HEK293 (cell line): ENCODE data around the gene C1orf21.

Experiments used
- CTCF ChIA-PET: fragments of 350-600 bp; formaldehyde crosslinking; extraction: SDS; loops from one replicate; lab custom pipeline; 2021; ENCODE audit warnings: antibody characterized with exemption; lab: Yijun Ruan, JAX
- POLR2A ChIA-PET: fragments of 300-600 bp; formaldehyde crosslinking; extraction: SDS; loops from one replicate; lab custom pipeline; 2020; ENCODE audit warnings: antibody characterized with exemption, inconsistent platforms; lab: Yijun Ruan, JAX
- H3K27ac ChIP-seq: fragments of 200-500 bp; sonication (Bioruptor generic); 2 replicates; pipeline ENCODE4 v1.5.1; 2014; ENCODE audit warnings: low read depth, low read length, control low read depth, inconsistent platforms; ENCODE audit errors: extremely low read depth
- H3K36me3 ChIP-seq, 2 experiments: fragments of 200-500 bp in 1 of 2; sonication (Bioruptor generic) in 1 of 2; 1 replicate in 1 of 2; 2 replicates in 1 of 2; pipeline ENCODE4 v1.5.1; 2014 to 2017; ENCODE audit warnings: inconsistent platforms in 2 of 2, low read length in 2 of 2; ENCODE audit not compliant: control insufficient read depth in 2 of 2, insufficient read depth in 1 of 2
- H3K4me1 ChIP-seq: fragments of 200-500 bp; sonication (Bioruptor generic); 2 replicates; pipeline ENCODE4 v1.5.1; 2014; ENCODE audit warnings: mild to moderate bottlenecking, low read length, inconsistent platforms; ENCODE audit not compliant: control insufficient read depth, insufficient read depth
- H3K4me3 ChIP-seq: 2 replicates; pipeline ENCODE4 v1.5.1; 2011; ENCODE audit warnings: low read depth, mild to moderate bottlenecking, control low read depth, low read length, moderate library complexity
- H3K9me3 ChIP-seq: fragments of 200-500 bp; sonication (Bioruptor generic); 2 replicates; pipeline ENCODE4 v1.5.1; 2014; ENCODE audit warnings: low read depth, low read length, inconsistent platforms; ENCODE audit not compliant: control insufficient read depth, insufficient read depth
- KLF1 ChIP-seq: fragments of 450-650 bp; formaldehyde crosslinking; IDR thresholded peaks from 2 replicates; pipeline ENCODE4 v1.5.1; 2016; ENCODE audit warnings: missing biosample characterization, missing genetic modification characterization
- KLF8 ChIP-seq: fragments of 450-650 bp; formaldehyde crosslinking; IDR thresholded peaks from 2 replicates; pipeline ENCODE4 v1.5.1; 2016; ENCODE audit warnings: missing biosample characterization, missing genetic modification characterization
- KLF9 ChIP-seq: fragments of 450-650 bp; formaldehyde crosslinking; IDR thresholded peaks from 2 replicates; pipeline ENCODE4 v1.5.1; 2016; ENCODE audit warnings: missing biosample characterization, missing genetic modification characterization, low read depth
- TRIM28 ChIP-seq: IDR thresholded peaks from 2 replicates; pipeline ENCODE4 v1.6.1; 2011; ENCODE audit warnings: low read length, control low read depth, borderline replicate concordance
- YY1 ChIP-seq: fragments of 450-650 bp; formaldehyde crosslinking; IDR thresholded peaks from 2 replicates; pipeline ENCODE4 v1.5.1; 2018; ENCODE audit warnings: missing biosample characterization, missing genetic modification characterization
- ZEB2 ChIP-seq: fragments of 450-650 bp; formaldehyde crosslinking; IDR thresholded peaks from 2 replicates; pipeline ENCODE4 v1.5.1; 2016; ENCODE audit warnings: missing biosample characterization, missing genetic modification characterization
- ZNF132 ChIP-seq: fragments of 450-650 bp; formaldehyde crosslinking; IDR thresholded peaks from 2 replicates; pipeline ENCODE4 v1.5.1; 2017; ENCODE audit warnings: missing biosample characterization, missing genetic modification characterization, borderline replicate concordance
- ZNF274 ChIP-seq, 2 experiments: fragments of 200-500 bp in 1 of 2; fragments of 450-650 bp in 1 of 2; sonication (Bioruptor generic) in 1 of 2; formaldehyde crosslinking in 1 of 2; IDR thresholded peaks; 2 replicates each; pipeline versions ENCODE4 v1.5.1 to v1.6.1; 2014 to 2016; ENCODE audit warnings: borderline replicate concordance in 1 of 2, inconsistent platforms in 1 of 2, low read length in 1 of 2, missing biosample characterization in 1 of 2, missing genetic modification characterization in 1 of 2
- ZNF549 ChIP-seq: fragments of 450-650 bp; IDR thresholded peaks from 2 replicates; pipeline ENCODE4 v1.5.1; 2018; ENCODE audit warnings: missing biosample characterization, missing genetic modification characterization, mild to moderate bottlenecking, inconsistent platforms, moderate library complexity
- ZNF707 ChIP-seq: fragments of 450-650 bp; formaldehyde crosslinking; IDR thresholded peaks from 2 replicates; pipeline ENCODE4 v1.5.1; 2016; ENCODE audit warnings: missing biosample characterization, missing genetic modification characterization
- ZNF830 ChIP-seq: fragments of 450-650 bp; IDR thresholded peaks from 2 replicates; pipeline ENCODE4 v1.5.0; 2018; ENCODE audit warnings: missing biosample characterization, missing genetic modification characterization, low read depth, mild to moderate bottlenecking, moderate library complexity
- TF ChIP-seq, protein P1 (sequence below): fragments of 450-650 bp; formaldehyde crosslinking; IDR thresholded peaks from 2 replicates; pipeline ENCODE4 v1.5.1; 2016; ENCODE audit warnings: missing biosample characterization, missing genetic modification characterization
- TF ChIP-seq, protein P2 (sequence below): fragments of 450-650 bp; formaldehyde crosslinking; IDR thresholded peaks from 2 replicates; pipeline ENCODE4 v1.5.1; 2016; ENCODE audit warnings: missing biosample characterization, missing genetic modification characterization
- TF ChIP-seq, protein P3 (sequence below): fragments of 450-650 bp; formaldehyde crosslinking; IDR thresholded peaks from 2 replicates; pipeline ENCODE4 v1.5.1; 2016; ENCODE audit warnings: missing biosample characterization, missing genetic modification characterization
- TF ChIP-seq, protein P4 (sequence below): fragments of 450-650 bp; formaldehyde crosslinking; IDR thresholded peaks from 2 replicates; pipeline ENCODE4 v1.5.1; 2017; ENCODE audit warnings: missing biosample characterization, mild to moderate bottlenecking, missing genetic modification characterization, moderate library complexity

The C1orf21 gene

DNA sequence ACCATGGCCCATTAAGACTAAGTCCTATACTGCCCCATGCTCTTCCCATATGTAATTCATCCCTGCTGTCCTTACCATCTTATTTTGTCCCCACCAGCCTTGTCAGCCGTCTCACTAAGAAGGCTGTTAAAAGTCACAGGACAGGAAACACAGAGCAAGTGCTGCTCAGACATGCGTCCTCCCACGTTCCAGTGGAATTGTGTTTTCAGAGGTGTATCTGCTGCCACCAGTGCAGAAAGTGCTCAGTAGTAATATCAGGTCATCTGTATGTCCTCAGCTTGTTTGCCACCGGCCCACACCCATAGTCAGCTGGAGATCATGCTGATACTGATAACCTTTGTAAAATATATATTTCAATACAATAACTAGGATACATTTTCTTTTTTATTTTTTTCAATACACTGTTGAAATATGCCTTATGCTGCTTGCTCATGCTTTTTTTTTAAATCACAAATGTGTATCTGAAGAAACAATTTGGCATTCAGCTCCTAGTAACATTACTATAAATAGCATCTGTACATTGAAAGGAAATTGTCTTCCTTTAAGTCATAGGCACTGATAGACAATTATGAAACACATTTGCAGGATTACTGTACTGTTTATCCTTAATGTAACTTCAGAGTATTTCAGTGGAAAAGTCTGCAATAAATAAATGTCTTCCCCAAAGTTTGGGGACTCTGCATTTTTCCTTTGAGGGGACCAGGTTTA is 211.0 kb downstream of the C1orf21 start:
- TF ChIP-seq KLF8 (tag by site-specific recombination) = no peak
- Histone ChIP-seq H3K4me3 (no peak overlapping the region), H3K4me1 (peaks cover 3% of the 10 kb centered on the region; the same call in 1 of the 2 replicates), H3K27ac (no peak overlapping the region), H3K9me3 (no peaks in the 10 kb centered on the region), H3K36me3 (no peaks in the 10 kb centered on the region)
- POLR2A ChIA-PET = no interaction called here
- CTCF ChIA-PET = interaction anchor here (0.7 to 1.0 kb wide), 3 partner anchors 66 to 217 kb away, joined by 3 to 4 read pairs (median 3); no protein-coding TSS in a partner anchor

DNA sequence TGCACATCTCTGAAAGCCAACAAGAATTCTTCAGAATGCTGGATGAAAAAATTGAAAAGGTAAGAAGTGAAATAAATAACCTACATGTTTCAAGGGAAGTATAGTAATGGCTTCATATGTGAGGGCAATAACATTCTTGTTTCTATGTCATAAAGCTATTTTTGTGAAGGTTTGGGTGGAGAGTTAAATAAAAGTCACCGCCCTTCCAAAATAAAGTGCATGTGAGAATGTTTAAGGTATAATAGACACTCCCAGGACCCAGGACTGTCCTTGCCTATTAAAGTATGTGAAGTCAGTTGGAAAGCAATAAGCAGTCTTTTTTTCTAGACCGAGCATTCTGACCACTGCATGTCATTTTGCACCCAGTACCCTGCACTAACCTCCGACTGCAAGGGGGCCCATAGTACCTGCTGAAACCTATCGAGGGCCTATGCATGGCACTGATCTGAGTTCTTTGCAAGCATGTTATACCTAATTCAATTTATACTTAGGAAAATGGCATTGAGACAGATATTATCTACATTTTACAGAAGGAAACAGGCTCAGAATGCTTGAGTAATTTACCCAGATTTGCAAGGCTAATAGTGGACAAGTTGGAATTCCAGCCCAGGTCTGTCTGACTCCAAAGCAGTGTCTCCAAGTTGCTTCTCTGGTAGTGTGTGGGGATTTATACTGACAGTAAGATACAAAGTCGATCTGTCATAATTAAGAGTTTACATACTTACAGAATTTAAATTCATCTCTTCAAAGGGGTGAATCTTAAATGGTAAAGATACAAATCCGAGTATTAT is 211.8 kb downstream of the C1orf21 start:
- CTCF ChIA-PET = interaction anchor here (0.7 to 1.0 kb wide), 3 partner anchors 65 to 218 kb away, joined by 3 to 4 read pairs (median 3); no protein-coding TSS in a partner anchor
- no peak for TF ChIP-seq ZNF132 (tag by site-specific recombination)
- no peak for TF ChIP-seq ZNF830 (tag by site-specific recombination)
- no peak for TF ChIP-seq ZNF274 (IDR thresholded peaks at IDR 0.05; ENCODE audit: low read length)
- TF ChIP-seq ZNF274 (tag by site-specific recombination; IDR thresholded peaks at IDR 0.05; ENCODE audit: borderline replicate concordance) = no peak
- TF ChIP-seq KLF1 (tag by site-specific recombination) = no peak
- no peak for TF ChIP-seq KLF9 (tag by site-specific recombination)
- POLR2A ChIA-PET = no interaction called here
- H3K4me1 ChIP-seq = peaks cover 3% of the 10 kb centered on the region; the same call in 1 of the 2 replicates
- no peak overlapping the region for H3K4me3 ChIP-seq
- H3K36me3 ChIP-seq = no peaks in the 10 kb centered on the region
- no peak overlapping the region for H3K27ac ChIP-seq
- no peaks in the 10 kb centered on the region for H3K9me3 ChIP-seq

GRCh38 chr1:184604152-184604900 is 217.5 kb downstream of the C1orf21 start:
- TF ChIP-seq ZEB2 (tag by site-specific recombination) (no peak), ZNF707 (no peak)
- no peak overlapping the region for H3K27ac ChIP-seq
- H3K9me3 ChIP-seq = no peaks in the 10 kb centered on the region
- H3K36me3 ChIP-seq = no peaks in the 10 kb centered on the region
- ChIA-PET CTCF (interaction anchor here (0.7 kb wide), 1 partner anchor 11 kb away, joined by 3 read pairs; no protein-coding TSS in a partner anchor), POLR2A (no interaction called here)
- H3K4me3 ChIP-seq = no peak overlapping the region
- no peaks in the 10 kb centered on the region for H3K4me1 ChIP-seq

- CTCF ChIA-PET = no interaction called here
- POLR2A ChIA-PET = no interaction called here
- Histone ChIP-seq H3K9me3 (no peaks in the 10 kb centered on the region), H3K36me3 (no peaks in the 10 kb centered on the region), H3K4me3 (no peak overlapping the region), H3K4me1 (0 out of 2 replicates have a peak, but pooled peaks cover under 1% of the 10 kb centered on the region), H3K27ac (no peak overlapping the region)
- TF ChIP-seq, protein P1, sequence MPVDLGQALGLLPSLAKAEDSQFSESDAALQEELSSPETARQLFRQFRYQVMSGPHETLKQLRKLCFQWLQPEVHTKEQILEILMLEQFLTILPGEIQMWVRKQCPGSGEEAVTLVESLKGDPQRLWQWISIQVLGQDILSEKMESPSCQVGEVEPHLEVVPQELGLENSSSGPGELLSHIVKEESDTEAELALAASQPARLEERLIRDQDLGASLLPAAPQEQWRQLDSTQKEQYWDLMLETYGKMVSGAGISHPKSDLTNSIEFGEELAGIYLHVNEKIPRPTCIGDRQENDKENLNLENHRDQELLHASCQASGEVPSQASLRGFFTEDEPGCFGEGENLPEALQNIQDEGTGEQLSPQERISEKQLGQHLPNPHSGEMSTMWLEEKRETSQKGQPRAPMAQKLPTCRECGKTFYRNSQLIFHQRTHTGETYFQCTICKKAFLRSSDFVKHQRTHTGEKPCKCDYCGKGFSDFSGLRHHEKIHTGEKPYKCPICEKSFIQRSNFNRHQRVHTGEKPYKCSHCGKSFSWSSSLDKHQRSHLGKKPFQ (tag by site-specific recombination) = no peak
- TF ChIP-seq YY1 (tag by site-specific recombination) = no peak
- TF ChIP-seq, protein P2, sequence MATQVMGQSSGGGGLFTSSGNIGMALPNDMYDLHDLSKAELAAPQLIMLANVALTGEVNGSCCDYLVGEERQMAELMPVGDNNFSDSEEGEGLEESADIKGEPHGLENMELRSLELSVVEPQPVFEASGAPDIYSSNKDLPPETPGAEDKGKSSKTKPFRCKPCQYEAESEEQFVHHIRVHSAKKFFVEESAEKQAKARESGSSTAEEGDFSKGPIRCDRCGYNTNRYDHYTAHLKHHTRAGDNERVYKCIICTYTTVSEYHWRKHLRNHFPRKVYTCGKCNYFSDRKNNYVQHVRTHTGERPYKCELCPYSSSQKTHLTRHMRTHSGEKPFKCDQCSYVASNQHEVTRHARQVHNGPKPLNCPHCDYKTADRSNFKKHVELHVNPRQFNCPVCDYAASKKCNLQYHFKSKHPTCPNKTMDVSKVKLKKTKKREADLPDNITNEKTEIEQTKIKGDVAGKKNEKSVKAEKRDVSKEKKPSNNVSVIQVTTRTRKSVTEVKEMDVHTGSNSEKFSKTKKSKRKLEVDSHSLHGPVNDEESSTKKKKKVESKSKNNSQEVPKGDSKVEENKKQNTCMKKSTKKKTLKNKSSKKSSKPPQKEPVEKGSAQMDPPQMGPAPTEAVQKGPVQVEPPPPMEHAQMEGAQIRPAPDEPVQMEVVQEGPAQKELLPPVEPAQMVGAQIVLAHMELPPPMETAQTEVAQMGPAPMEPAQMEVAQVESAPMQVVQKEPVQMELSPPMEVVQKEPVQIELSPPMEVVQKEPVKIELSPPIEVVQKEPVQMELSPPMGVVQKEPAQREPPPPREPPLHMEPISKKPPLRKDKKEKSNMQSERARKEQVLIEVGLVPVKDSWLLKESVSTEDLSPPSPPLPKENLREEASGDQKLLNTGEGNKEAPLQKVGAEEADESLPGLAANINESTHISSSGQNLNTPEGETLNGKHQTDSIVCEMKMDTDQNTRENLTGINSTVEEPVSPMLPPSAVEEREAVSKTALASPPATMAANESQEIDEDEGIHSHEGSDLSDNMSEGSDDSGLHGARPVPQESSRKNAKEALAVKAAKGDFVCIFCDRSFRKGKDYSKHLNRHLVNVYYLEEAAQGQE (tag by site-specific recombination) = no peak
- no peak for TF ChIP-seq TRIM28
- no peak for TF ChIP-seq ZNF549 (tag by site-specific recombination)
- TF ChIP-seq, protein P3, sequence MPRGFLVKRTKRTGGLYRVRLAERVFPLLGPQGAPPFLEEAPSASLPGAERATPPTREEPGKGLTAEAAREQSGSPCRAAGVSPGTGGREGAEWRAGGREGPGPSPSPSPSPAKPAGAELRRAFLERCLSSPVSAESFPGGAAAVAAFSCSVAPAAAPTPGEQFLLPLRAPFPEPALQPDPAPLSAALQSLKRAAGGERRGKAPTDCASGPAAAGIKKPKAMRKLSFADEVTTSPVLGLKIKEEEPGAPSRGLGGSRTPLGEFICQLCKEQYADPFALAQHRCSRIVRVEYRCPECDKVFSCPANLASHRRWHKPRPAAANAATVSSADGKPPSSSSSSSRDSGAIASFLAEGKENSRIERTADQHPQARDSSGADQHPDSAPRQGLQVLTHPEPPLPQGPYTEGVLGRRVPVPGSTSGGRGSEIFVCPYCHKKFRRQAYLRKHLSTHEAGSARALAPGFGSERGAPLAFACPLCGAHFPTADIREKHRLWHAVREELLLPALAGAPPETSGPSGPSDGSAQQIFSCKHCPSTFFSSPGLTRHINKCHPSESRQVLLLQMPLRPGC (tag by site-specific recombination) = no peak
- TF ChIP-seq, protein P4, sequence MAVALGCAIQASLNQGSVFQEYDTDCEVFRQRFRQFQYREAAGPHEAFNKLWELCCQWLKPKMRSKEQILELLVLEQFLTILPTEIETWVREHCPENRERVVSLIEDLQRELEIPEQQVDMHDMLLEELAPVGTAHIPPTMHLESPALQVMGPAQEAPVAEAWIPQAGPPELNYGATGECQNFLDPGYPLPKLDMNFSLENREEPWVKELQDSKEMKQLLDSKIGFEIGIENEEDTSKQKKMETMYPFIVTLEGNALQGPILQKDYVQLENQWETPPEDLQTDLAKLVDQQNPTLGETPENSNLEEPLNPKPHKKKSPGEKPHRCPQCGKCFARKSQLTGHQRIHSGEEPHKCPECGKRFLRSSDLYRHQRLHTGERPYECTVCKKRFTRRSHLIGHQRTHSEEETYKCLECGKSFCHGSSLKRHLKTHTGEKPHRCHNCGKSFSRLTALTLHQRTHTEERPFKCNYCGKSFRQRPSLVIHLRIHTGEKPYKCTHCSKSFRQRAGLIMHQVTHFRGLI (tag by site-specific recombination) = no peak
Measured at GRCh38 chr1:184605941-184606340, 219.1 kb downstream of the C1orf21 start.
